ENCODE data around the gene C7orf33.

DNA sequence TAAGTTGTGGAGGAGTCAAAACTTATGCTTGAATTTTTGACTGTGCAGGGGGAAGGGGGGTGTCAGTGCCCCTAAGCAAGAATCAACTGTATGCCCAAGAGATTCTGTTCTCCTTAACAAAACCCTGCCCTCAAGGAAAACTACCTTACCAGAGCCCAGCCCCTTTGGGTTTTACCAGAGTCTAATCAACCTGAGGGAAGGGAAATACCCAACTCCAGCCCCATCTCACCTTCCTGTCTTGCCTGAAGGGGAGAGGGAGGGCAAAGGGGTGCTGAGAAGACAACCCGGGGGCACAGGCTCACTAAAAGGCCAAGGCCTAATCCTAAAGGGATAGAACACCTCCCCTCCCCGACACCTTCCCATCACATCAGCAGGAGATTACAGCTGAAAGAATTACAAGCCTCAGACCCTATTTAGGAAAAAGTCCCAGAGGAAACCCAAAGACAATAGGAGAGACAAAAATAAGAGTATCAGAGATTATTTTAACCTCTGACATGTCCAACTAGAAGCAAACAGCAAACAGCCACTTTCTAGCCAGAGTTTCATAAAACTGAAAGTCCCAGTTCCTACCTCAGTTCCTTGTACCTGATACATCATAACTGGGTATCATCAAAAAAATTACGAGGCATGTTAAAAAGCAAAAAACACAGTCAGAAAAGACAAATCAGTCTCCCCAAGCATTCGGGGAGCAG lies 26.8 kb upstream of the C7orf33 start:
- no peak for TF ChIP-seq POLR2AphosphoS5 (IDR thresholded peaks at IDR 0.05; ENCODE audit: low read depth, low read length)
- TF ChIP-seq SIN3A (IDR thresholded peaks at IDR 0.05; ENCODE audit: borderline replicate concordance, insufficient read depth, low read length) = no peak
